GM21390 (cell line): ENCODE data around the gene ACSL5.
"Not testable (repeated sequence)": the region's sequence is repeated elsewhere in the genome, so short reads cannot be mapped to it uniquely, and the experiment has no call there.

ENCODE experiments used
- ATAC-seq: cut with Tn5 transposase; IDR thresholded peaks from one replicate; pipeline ENCODE4 v1.9.1; 2021; ENCODE audit not compliant: unreplicated experiment

The ACSL5 gene

DNA sequence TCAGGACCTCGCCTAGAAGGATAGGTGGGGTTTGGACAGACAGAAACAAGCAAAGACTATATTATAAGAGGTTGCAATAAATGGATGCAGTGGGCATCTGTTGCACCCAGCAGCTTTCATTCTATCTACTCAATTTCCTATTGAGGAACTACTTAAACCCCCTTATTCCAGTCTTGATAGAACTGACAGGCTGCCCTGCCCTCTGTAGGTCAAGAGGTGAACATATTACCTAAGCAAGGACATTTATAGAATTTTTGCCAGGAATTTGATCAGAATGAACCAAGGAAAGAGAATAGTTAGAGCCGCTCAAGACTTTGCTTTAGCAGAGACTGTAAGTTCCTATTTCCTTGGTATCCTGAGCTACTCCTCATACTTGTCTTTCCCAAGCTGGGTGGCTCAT lies 82.6 kb downstream of the ACSL5 start:
- ATAC-seq, result no peak

DNA sequence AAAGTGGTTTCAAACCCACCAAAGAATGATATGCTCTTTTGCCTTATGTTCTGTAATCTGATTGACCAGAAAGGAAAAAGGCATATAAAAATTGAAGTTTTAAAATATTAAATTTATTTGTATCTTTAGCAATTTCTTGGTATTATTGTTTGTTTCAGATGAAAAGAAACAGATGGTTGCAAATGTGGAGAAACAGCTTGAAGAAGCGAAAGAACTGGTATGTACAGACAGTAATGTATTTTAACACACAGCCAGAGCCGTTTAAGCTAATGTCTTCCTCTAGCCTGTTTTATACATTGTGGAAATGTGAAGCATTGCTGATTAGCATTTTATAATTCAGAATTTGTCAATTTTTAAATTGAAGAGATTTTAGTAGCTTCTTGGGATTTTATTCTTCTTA lies 86.5 kb downstream of the ACSL5 start:
- no peak for ATAC-seq

DNA sequence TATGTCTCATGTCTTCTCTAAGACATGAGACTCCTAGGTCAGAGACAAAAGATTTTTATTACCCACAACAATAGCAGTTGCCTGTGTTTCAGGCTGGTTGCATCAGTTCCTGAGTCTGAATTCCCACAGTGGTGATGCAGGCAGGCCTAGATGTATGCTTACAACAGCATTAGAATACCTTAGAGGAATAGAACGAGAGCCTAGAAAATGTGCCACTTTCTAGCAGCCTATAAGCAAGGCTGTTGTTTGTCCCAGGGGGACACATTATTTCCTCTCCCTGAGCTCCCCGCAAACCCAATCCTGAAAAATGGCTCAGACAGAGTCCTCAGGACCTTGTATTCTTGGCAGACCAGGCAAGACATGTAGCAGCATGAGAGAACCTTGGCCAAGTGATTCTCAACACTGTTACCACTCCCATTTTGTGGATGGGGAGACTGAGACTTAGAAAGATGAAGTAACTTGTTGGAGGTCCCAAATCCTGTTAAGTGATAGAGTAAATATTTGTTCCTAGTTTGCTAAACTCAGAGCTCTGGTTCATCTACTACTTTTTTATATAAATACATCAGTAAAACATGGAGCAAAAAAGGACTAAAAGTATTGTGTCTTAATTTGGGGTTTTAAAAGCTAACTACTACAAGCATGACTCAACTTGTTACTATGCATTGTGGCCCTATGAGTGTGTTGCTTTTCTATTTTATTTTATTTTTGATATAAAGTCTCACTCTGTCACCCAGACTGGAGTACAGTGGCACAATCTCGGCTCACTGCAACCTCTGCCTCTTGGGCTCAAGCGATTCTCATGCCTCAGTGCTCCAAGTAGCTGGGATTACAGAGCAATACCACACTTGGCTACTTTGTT lies 87.3 kb downstream of the ACSL5 start:
- ATAC-seq, result no peak

DNA sequence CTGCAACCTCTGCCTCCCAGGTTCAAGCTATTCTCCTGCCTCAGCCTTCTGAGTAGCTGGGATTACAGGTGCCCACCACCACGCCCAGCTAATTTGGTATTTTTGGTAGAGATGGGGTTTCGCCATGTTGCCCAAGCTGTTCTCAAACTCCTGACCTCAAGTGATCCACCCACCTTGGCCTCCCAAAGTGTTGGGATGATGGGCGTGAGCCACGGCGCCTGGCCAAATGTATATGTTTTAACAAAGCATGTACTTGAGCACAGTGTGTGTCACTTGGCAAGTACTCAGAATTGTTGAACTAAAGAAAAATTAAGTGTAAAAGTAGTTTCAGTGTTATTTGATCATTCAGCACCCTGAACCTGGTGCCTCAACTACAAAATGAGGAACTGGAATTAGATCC lies 90.2 kb downstream of the ACSL5 start:
- not testable (repeated sequence) for ATAC-seq

DNA sequence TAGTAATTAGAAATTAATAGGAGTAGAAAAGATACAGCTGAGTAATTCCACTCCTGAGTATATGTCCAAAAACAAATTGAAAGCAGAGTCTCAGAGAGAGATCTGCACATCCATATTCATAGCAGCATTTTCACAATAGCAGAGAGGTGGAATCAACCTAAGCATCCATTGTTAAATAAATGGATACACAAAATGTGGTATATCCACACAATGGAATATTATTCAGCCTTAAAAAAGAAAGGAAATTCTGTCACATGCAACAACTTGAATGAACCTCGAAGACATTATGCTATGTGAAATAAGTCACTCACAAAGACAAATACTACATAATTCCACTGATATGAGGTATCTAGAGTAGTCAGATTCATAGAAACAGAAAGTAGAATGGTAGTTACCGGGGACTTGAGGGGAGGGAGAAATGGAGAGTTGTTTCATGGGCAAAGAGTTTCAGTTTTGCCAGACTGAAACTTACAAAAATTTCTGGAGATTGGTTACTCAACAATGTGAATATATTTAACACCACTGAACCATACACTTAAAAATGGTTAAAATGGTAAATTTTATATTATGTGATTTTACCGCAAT lies 91.5 kb downstream of the ACSL5 start:
- ATAC-seq, result no peak

DNA sequence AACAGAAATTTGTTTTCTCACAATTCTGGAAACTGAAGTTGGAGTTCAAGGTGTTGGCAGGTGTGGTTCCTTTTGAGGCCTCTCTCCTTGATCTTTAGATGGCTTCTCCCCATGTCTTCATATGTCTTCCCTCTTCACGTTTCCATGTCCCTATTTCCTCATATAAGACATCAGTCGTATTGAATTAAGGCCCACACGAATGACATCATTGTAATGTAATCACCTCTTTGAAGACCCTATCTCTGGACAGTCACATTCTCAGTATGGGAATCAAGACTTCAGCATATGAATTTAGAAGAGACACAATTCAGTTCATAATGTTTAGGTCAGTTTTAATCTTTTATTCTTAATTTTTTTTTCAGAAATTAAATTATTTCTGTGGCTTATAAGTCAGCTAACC lies 92.9 kb downstream of the ACSL5 start:
- ATAC-seq, result no peak

DNA sequence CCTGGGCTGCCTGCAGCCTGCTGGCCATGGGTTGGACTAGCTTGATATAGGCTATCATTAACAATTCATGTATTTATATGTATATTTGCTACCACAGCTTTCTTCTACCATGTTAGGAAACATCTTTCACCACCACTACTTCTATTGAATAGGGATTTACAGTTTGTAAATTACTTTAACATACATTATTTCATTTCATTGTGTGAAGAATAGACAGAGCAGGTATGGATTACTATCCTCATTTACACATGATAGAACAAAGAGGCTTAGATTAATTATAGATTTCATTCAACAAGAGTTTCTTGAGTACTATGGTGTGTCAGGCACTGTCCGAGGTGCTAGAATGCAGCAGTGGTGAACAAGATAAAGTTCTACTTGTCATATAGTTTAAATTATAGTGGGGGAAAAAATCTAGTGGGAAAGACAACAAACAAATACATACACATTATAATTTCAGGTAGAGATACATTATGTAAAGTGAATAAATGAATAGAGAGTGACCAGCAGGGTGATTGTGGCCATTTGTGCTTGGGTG lies 93.7 kb downstream of the ACSL5 start:
- no peak for ATAC-seq

DNA sequence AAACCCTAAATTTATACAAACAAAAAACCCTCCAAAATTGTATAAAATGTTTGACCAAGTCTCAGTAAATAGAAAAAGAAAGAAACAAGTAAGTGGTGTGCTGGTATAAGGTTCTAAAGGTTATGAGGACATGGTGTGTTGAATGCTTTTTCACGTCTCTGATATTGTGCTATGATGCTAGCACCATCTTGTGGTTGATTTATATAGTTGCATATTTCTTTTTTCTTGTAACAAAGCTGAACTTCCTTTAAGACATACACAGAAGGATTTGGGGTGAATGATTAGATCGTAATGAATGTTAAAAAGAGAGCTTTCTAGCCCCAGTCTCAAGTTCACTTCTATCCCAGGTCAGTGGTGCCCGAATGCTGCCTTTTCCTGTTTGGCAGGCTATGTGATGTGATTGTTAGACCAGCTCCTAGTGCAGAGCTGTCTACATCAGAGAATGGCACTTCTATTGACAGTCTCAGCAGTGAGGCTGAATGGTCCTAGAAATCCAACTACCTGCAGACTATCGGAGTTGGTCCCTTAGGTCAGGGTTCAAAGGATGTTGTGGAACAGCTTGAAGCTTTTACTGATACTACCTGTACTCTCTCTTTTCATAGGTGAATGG lies 98.1 kb downstream of the ACSL5 start:
- ATAC-seq, result no peak

DNA sequence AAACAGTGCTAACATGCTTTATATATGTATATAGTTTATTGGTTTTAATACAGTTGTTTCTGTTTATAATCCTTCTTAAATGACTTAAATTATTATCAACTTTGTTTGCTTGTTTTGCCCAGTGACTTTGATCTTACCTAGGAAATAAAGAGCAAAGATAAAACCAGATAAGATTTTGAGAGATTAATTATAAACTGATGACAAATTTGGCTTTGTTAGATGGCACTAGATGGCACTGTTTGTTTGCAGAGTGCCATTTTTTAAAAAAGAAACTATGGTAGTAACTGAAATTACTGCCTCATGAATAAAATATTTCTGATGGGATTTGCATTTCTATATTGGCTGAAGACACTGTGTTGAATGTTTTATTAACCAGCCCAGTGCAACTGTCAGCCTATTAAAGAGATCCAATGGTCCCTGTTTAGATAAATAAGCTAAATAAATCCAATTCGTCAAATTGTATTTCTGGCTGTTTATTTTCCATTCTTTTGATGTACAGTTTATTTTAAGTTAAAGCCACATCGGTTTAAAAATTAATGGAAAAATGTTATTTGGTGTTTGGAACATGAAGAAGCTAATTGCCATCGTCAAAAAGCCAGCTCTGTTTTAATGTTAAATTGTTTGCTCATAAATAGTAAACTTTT lies 101.8 kb downstream of the ACSL5 start:
- no peak for ATAC-seq
